ENCODE data around the gene UVRAG. TPM values are rescaled to one million over a fixed set of nuclear protein-coding genes. Genes with fewer than 3 reads are reported as not detected.

Gene UVRAG
- 10 to 100 TPM; 27.3 to 38.7 (median 33.6) TPM for total RNA-seq

- 0 to 1% methylated on average over 37 of the region's 39 CpGs for WGBS, 2 donors
Measured at GRCh38 chr11:75814677-75815344, at the start of gene UVRAG. Gene UVRAG (plus strand): TSS chr11:75815210. CDS start chr11:75815408, 198 bp downstream.

GRCh38 chr11:75766443-75767227 is 48.4 kb upstream of the UVRAG start:
- H3K27ac ChIP-seq, result no peak overlapping the region
- TF ChIP-seq EP300 (IDR thresholded peaks at IDR 0.05), result no peak
- no peak for TF ChIP-seq POLR2A (IDR thresholded peaks at IDR 0.05)
- no peak for TF ChIP-seq CTCF (IDR thresholded peaks at IDR 0.05)

More at GRCh38 chr11:75814677-75815344, at the start of gene UVRAG:
- Histone ChIP-seq H3K4me1 (peaks cover 0 to 30% (median 13%) of the 10 kb centered on the region in 4 donors), H3K27me3 (no peaks in the 10 kb centered on the region), H3K4me3 (peak within 1 kb of the TSS; percentile 92 to 99 (median 96)), H3K9me3 (no peaks in the 10 kb centered on the region), H3K36me3 (no peaks in the 10 kb centered on the region), H3K27ac (peak within 1 kb of the TSS; percentile 68 to 96 (median 94))
- TF ChIP-seq EP300 (IDR thresholded peaks at IDR 0.05) (peak; percentile 66 to 90), CTCF (IDR thresholded peaks at IDR 0.05) (peak in 3 of 5 experiments; percentile 19 to 60 (median 57)), POLR2A (IDR thresholded peaks at IDR 0.05) (peak; percentile 76 to 92)
- DNase-seq (ENCODE audit: low spot score in 2 of 2), result peak; percentile 98 to 99

GRCh38 chr11:75767228-75767572 is 47.8 kb upstream of the UVRAG start:
- no peak for DNase-seq (ENCODE audit: low spot score in 2 of 2)
- Histone ChIP-seq H3K4me1 (peaks cover 0 to 25% (median 14%) of the 10 kb centered on the region in 4 donors), H3K4me3 (no peak overlapping the region), H3K36me3 (no peaks in the 10 kb centered on the region), H3K27ac (no peak overlapping the region), H3K9me3 (no peaks in the 10 kb centered on the region), H3K27me3 (peaks cover 0 to 35% of the 10 kb centered on the region in 2 donors)
- WGBS, 2 donors, result 92% methylated on average over 6 of the region's 6 CpGs
- no peak for TF ChIP-seq CTCF (IDR thresholded peaks at IDR 0.05)
- TF ChIP-seq EP300 (IDR thresholded peaks at IDR 0.05), result no peak
- TF ChIP-seq POLR2A (IDR thresholded peaks at IDR 0.05), result no peak

More at GRCh38 chr11:75766443-75767227, 48.4 kb upstream of the UVRAG start:
- no peak overlapping the region for H3K4me3 ChIP-seq
- peaks cover 0 to 35% of the 10 kb centered on the region in 2 donors for H3K27me3 ChIP-seq
- no peaks in the 10 kb centered on the region for H3K9me3 ChIP-seq
- DNase-seq (ENCODE audit: low spot score in 2 of 2), result no peak
- H3K4me1 ChIP-seq, result peaks cover 0 to 25% (median 14%) of the 10 kb centered on the region in 4 donors
- 61 to 75% methylated on average over 4 of the region's 4 CpGs for WGBS, 2 donors
- H3K36me3 ChIP-seq, result no peaks in the 10 kb centered on the region

- peaks cover 0 to 25% (median 14%) of the 10 kb centered on the region in 4 donors for H3K4me1 ChIP-seq
- peaks cover 0 to 35% of the 10 kb centered on the region in 2 donors for H3K27me3 ChIP-seq
- DNase-seq (ENCODE audit: low spot score in 2 of 2), result no peak
- WGBS, 2 donors, result 20 to 53% methylated on average over 1 of the region's 1 CpG
- H3K9me3 ChIP-seq, result no peaks in the 10 kb centered on the region
- no peak overlapping the region for H3K27ac ChIP-seq
- no peak for TF ChIP-seq CTCF (IDR thresholded peaks at IDR 0.05)
- no peak for TF ChIP-seq POLR2A (IDR thresholded peaks at IDR 0.05)
- TF ChIP-seq EP300 (IDR thresholded peaks at IDR 0.05), result no peak
- no peaks in the 10 kb centered on the region for H3K36me3 ChIP-seq
- peak overlapping the region in 1 of 4 donors; percentile 59 for H3K4me3 ChIP-seq
Measured at GRCh38 chr11:75767793-75768111, 47.3 kb upstream of the UVRAG start.

All from tibial nerve (tissue), 4 donors.